ENCODE measurements around the gene SLC13A5.

GRCh38 chr17:6660101-6660500 lies 53.1 kb downstream of the SLC13A5 start:
- TF ChIP-seq POLR2AphosphoS5 (IDR thresholded peaks at IDR 0.05) (no peak), CTCF (IDR thresholded peaks at IDR 0.05) (no peak), EP300 (IDR thresholded peaks at IDR 0.05; ENCODE audit: low read depth) (no peak), POLR2A (IDR thresholded peaks at IDR 0.05) (no peak)

Data from transverse colon (tissue), 4 donors.